H1 (cell line): Measurements from ENCODE around the gene MMD. TPM values are rescaled to one million over a fixed set of nuclear protein-coding genes. Genes with fewer than 3 reads are reported as not detected.

Experiments used
- CTCF ChIA-PET: fragments of 300-600 bp; sonication (Branson Sonifier 250); formaldehyde crosslinking; loops from one replicate; lab custom pipeline; 2021; ENCODE audit not compliant: partially characterized antibody; lab: Charles Lee
- POLR2A ChIA-PET: fragments of 300-600 bp; sonication (Branson Sonifier 250); formaldehyde crosslinking; loops from one replicate; lab custom pipeline; 2021; ENCODE audit warnings: inconsistent platforms; ENCODE audit not compliant: partially characterized antibody; lab: Charles Lee
- DNase-seq, 2 experiments: peaks; one replicate each; pipeline versions ENCODE4 v3.0.0 to v3.0.0-alpha.2; 2010 to 2022; ENCODE audit warnings: low spot score in 2 of 2, low read depth in 1 of 2, mixed read lengths in 1 of 2
- FAIRE-seq: peaks from 2 replicates; lab custom pipeline; 2011; peaks lifted over from hg19 to GRCh38; lab: Jason Lieb, UNC
- H2AFZ ChIP-seq: 2 replicates; pipeline ENCODE4 v1.8.1; 2012; ENCODE audit warnings: low read length, inconsistent platforms
- H2AK5ac ChIP-seq: 2 replicates; pipeline ENCODE4 v1.6.1; 2013; ENCODE audit warnings: low read depth, low read length
- H2BK120ac ChIP-seq: replicated peaks from 2 replicates; pipeline ENCODE3; 2013; ENCODE audit warnings: low read depth, low read length, inconsistent platforms
- H2BK12ac ChIP-seq: 2 replicates; pipeline ENCODE4 v1.6.1; 2013; ENCODE audit warnings: low read depth, low read length
- H2BK15ac ChIP-seq: 2 replicates; pipeline ENCODE4 v1.6.1; 2013; ENCODE audit warnings: low read length
- H2BK20ac ChIP-seq: 2 replicates; pipeline ENCODE4 v1.6.1; 2013; ENCODE audit warnings: low read length
- H2BK5ac ChIP-seq: 2 replicates; pipeline ENCODE4 v1.6.1; 2013; ENCODE audit warnings: low read depth, low read length
- H3K14ac ChIP-seq: 2 replicates; pipeline ENCODE4 v1.6.1; 2013; ENCODE audit warnings: inconsistent platforms; ENCODE audit not compliant: insufficient read length
- H3K18ac ChIP-seq: 2 replicates; pipeline ENCODE4 v1.6.1; 2013; ENCODE audit warnings: low read length; ENCODE audit errors: extremely low read depth
- H3K23ac ChIP-seq: 2 replicates; pipeline ENCODE4 v1.6.1; 2013; ENCODE audit warnings: inconsistent platforms; ENCODE audit not compliant: insufficient read length
- H3K23me2 ChIP-seq: 2 replicates; pipeline ENCODE4 v1.6.1; 2013; ENCODE audit warnings: low read depth, low read length
- H3K27ac ChIP-seq: 2 replicates; pipeline ENCODE4 v1.6.1; 2011; ENCODE audit warnings: low read depth, low read length, inconsistent platforms
- H3K27me3 ChIP-seq, 4 experiments: replicated peaks in 1 of 4; 1 replicate in 1 of 4; 2 replicates in 3 of 4; pipeline versions ENCODE4 v1.6.1 to v1.8.1; 2011 to 2013; ENCODE audit warnings: low read length in 3 of 4, mild to moderate bottlenecking in 3 of 4, inconsistent platforms in 2 of 4, mixed read lengths in 2 of 4, moderate library complexity in 1 of 4; ENCODE audit not compliant: control insufficient read depth in 3 of 4, insufficient read depth in 3 of 4; ENCODE audit errors: extremely low read depth in 1 of 4
- H3K36me3 ChIP-seq, 4 experiments: 2 replicates each; pipeline versions ENCODE4 v1.6.1 to v1.8.1; 2011 to 2013; ENCODE audit warnings: mild to moderate bottlenecking in 4 of 4, low read length in 3 of 4, moderate library complexity in 2 of 4, control low read depth in 1 of 4, inconsistent platforms in 1 of 4; ENCODE audit not compliant: insufficient read depth in 4 of 4, control insufficient read depth in 2 of 4
- H3K4ac ChIP-seq: replicated peaks from 2 replicates; pipeline ENCODE3; 2013; ENCODE audit warnings: low read length, low read depth, mixed read lengths, inconsistent platforms; ENCODE audit not compliant: insufficient read length
- H3K4me1 ChIP-seq, 4 experiments: replicated peaks in 1 of 4; 1 replicate in 1 of 4; 2 replicates in 3 of 4; pipeline versions ENCODE4 v1.6.1 to v1.8.1; 2011 to 2013; ENCODE audit warnings: low read length in 3 of 4, inconsistent platforms in 2 of 4, mixed read lengths in 1 of 4; ENCODE audit not compliant: insufficient read depth in 4 of 4, control insufficient read depth in 3 of 4
- H3K4me2 ChIP-seq, 2 experiments: 2 replicates each; pipeline versions ENCODE4 v1.6.1 to v1.8.1; 2011 to 2013; ENCODE audit warnings: low read depth in 2 of 2, low read length in 2 of 2, control low read depth in 1 of 2, inconsistent platforms in 1 of 2, mild to moderate bottlenecking in 1 of 2; ENCODE audit not compliant: insufficient read depth in 1 of 2
- H3K4me3 ChIP-seq, 4 experiments: fragments of 200-600, 300-600 bp in 1 of 4; sonication (generic), shearing (Covaris generic), sonication (Bioruptor Twin) in 1 of 4; 2 replicates each; pipeline versions ENCODE4 v1.5.1 to v1.8.1; 2011 to 2016; ENCODE audit warnings: low read length in 4 of 4, low read depth in 3 of 4, control low read depth in 2 of 4, inconsistent platforms in 2 of 4, mild to moderate bottlenecking in 2 of 4, mixed read lengths in 1 of 4, moderate library complexity in 1 of 4; ENCODE audit not compliant: insufficient read depth in 2 of 4; ENCODE audit errors: extremely low read depth in 1 of 4
- H3K56ac ChIP-seq: replicated peaks from 2 replicates; pipeline ENCODE3; 2013; ENCODE audit warnings: low read depth, mild to moderate bottlenecking, mixed read lengths, low read length, inconsistent platforms; ENCODE audit not compliant: insufficient read length
- H3K79me1 ChIP-seq: 2 replicates; pipeline ENCODE4 v1.6.1; 2013; ENCODE audit warnings: low read depth, low read length, control low read depth
- H3K79me2 ChIP-seq, 2 experiments: 2 replicates each; pipeline versions ENCODE4 v1.6.1 to v1.8.1; 2012 to 2013; ENCODE audit warnings: low read length in 2 of 2, mild to moderate bottlenecking in 2 of 2, inconsistent platforms in 1 of 2; ENCODE audit not compliant: insufficient read depth in 2 of 2, control insufficient read depth in 1 of 2
- H3K9ac ChIP-seq, 4 experiments: replicated peaks in 1 of 4; 1 replicate in 1 of 4; 2 replicates in 3 of 4; pipeline versions ENCODE4 v1.6.1 to v1.8.1; 2011 to 2013; ENCODE audit warnings: low read depth in 3 of 4, low read length in 3 of 4, control low read depth in 2 of 4, mild to moderate bottlenecking in 2 of 4, moderate library complexity in 2 of 4, inconsistent platforms in 1 of 4; ENCODE audit errors: extremely low read depth in 1 of 4
- H3K9me3 ChIP-seq, 2 experiments: 2 replicates each; pipeline versions ENCODE4 v1.6.1 to v1.8.1; 2012 to 2013; ENCODE audit warnings: mild to moderate bottlenecking in 2 of 2, moderate library complexity in 2 of 2, control low read depth in 1 of 2, inconsistent platforms in 1 of 2, low read depth in 1 of 2, low read length in 1 of 2, mixed read lengths in 1 of 2; ENCODE audit not compliant: insufficient read depth in 2 of 2
- H4K20me1 ChIP-seq, 2 experiments: replicated peaks in 1 of 2; 2 replicates each; pipeline versions ENCODE3 to v1.8.1; 2011 to 2013; ENCODE audit warnings: inconsistent platforms in 2 of 2, low read length in 2 of 2, mild to moderate bottlenecking in 1 of 2; ENCODE audit not compliant: insufficient read depth in 2 of 2, control insufficient read depth in 1 of 2
- H4K5ac ChIP-seq: 2 replicates; pipeline ENCODE4 v1.6.1; 2013; ENCODE audit warnings: low read length, low read depth, mixed read lengths, inconsistent platforms; ENCODE audit not compliant: insufficient read length
- H4K8ac ChIP-seq: 2 replicates; pipeline ENCODE4 v1.8.0; 2013; ENCODE audit warnings: mild to moderate bottlenecking, moderate library complexity, low read length, inconsistent platforms; ENCODE audit not compliant: insufficient read depth; ENCODE audit errors: extremely low read depth
- H4K91ac ChIP-seq: replicated peaks from 2 replicates; pipeline ENCODE3; 2013; ENCODE audit warnings: low read length, mixed read lengths, inconsistent platforms; ENCODE audit not compliant: insufficient read length
- BCL11A ChIP-seq, 2 experiments: IDR thresholded peaks; one replicate each; pipeline ENCODE4 v1.6.1; 2011; ENCODE audit warnings: low read depth in 2 of 2, low read length in 2 of 2, mild to moderate bottlenecking in 2 of 2
- EP300 ChIP-seq, 2 experiments: IDR thresholded peaks; 1 replicate in 1 of 2; 2 replicates in 1 of 2; pipeline ENCODE4 v1.6.1; 2011 to 2012; ENCODE audit warnings: low read depth in 2 of 2, low read length in 2 of 2, mild to moderate bottlenecking in 2 of 2, borderline replicate concordance in 1 of 2, inconsistent platforms in 1 of 2, moderate library complexity in 1 of 2
- NRF1 ChIP-seq: IDR thresholded peaks from 2 replicates; pipeline ENCODE4 v1.6.1; 2011; ENCODE audit warnings: mild to moderate bottlenecking, low read depth, low read length, improper control_type of control experiment
- RNF2 ChIP-seq: fragments of 200-900, 300-1000 bp; sonication (generic); IDR thresholded peaks from 2 replicates; pipeline ENCODE4 v1.7.1; 2016; ENCODE audit warnings: borderline replicate concordance, low read depth, mild to moderate bottlenecking, antibody characterized with exemption, low read length; ENCODE audit not compliant: poor library complexity, severe bottlenecking; ENCODE audit errors: missing control alignments
- RXRA ChIP-seq: IDR thresholded peaks from 2 replicates; pipeline ENCODE4 v1.6.1; 2011; ENCODE audit warnings: low read depth, mild to moderate bottlenecking, low read length, moderate library complexity; ENCODE audit not compliant: insufficient read depth
- SIN3A ChIP-seq, 2 experiments: IDR thresholded peaks in 1 of 2; conservative IDR thresholded peaks in 1 of 2; 2 replicates each; pipeline ENCODE4 v1.6.1; 2011 to 2012; ENCODE audit warnings: low read length in 2 of 2, improper control_type of control experiment in 1 of 2, low read depth in 1 of 2, mild to moderate bottlenecking in 1 of 2
- SP4 ChIP-seq: IDR thresholded peaks from 2 replicates; pipeline ENCODE4 v1.6.1; 2012; ENCODE audit warnings: low read length, inconsistent platforms
- WGBS, 2 experiments: shearing (Covaris generic) in 1 of 2; methylation state at CpG; one replicate each; pipeline versions ENCODE4 v1.1.6 to v1.1.7; 2013 to 2015; ENCODE audit warnings: low lambda C conversion rate in 2 of 2, mixed read lengths in 2 of 2, inconsistent platforms in 1 of 2, low coverage in 1 of 2, missing lambda C conversion rate in 1 of 2; ENCODE audit not compliant: insufficient replicate concordance in 2 of 2, insufficient coverage in 1 of 2, insufficient read length in 1 of 2; ENCODE audit errors: extremely low coverage in 1 of 2, missing lambda C conversion rate in 1 of 2; 5-methylcytosine and 5-hydroxymethylcytosine counted together
- polyA plus RNA-seq, 7 experiments: library from polyadenylated mRNA; depleted of rRNA in 3 of 7; stranded (reverse) in 5 of 7; unstranded in 2 of 7; fragments of >200 nt in 5 of 7; fragments of 200-250 nt in 2 of 7; gene quantifications; 1 replicate in 5 of 7; 2 replicates in 1 of 7; 4 replicates in 1 of 7; pipeline versions ENCODE4 v1.2.1 to v1.2.3, GENCODE V29; 2011 to 2013; ENCODE audit warnings: missing spikeins in 2 of 7, mixed read lengths in 2 of 7
- total RNA-seq: library from RNA; stranded (reverse); fragmentation: NEBNext Ultra II Directional; extraction: Animal tissue kit (Norgen Biotek cat#: 25700); gene quantifications from 2 replicates; pipeline ENCODE4 v1.2.1, GENCODE V29; 2021

Gene MMD
- total and polyA plus RNA-seq, 2 of the 8 experiments (the other 6 are each of a cell fraction or from before 2014, with no cell fraction given) = 28.2 to 37.8 TPM

GRCh38 chr17:55407641-55408566 is 13.7 kb downstream of the MMD start:
- no peak overlapping the region for H3K9ac ChIP-seq
- H2BK120ac ChIP-seq = no peak overlapping the region
- no peaks in the 10 kb centered on the region for H3K27me3 ChIP-seq
- H3K9me3 ChIP-seq = no peaks in the 10 kb centered on the region
- no peak for TF ChIP-seq RNF2
- no peak for TF ChIP-seq BCL11A (IDR thresholded peaks at IDR 0.05; ENCODE audit: low read depth in 2 of 2, low read length in 2 of 2)
- no peak for TF ChIP-seq SIN3A (conservative IDR thresholded peaks at IDR 0.05 in 1 of 2, IDR thresholded peaks at IDR 0.05 in 1 of 2; ENCODE audit: low read depth in 1 of 2, low read length in 2 of 2)
- TF ChIP-seq SP4 = no peak
- no peak for TF ChIP-seq RXRA
- TF ChIP-seq NRF1 = no peak
- TF ChIP-seq EP300 (IDR thresholded peaks at IDR 0.05; ENCODE audit: borderline replicate concordance in 1 of 2, low read depth in 2 of 2, low read length in 2 of 2) = no peak
- TF ChIP-seq, all 59 proteins: peak for 0
- Histone ChIP-seq H3K4ac (no peak overlapping the region), H4K5ac (no peak overlapping the region), H3K4me2 (no peak overlapping the region), H3K27ac (no peak overlapping the region), H2AFZ (no peak overlapping the region), H2BK20ac (no peak overlapping the region), H3K23me2 (no peaks in the 10 kb centered on the region), H3K23ac (no peak overlapping the region), H3K4me1 (no peaks in the 10 kb centered on the region), H2BK15ac (no peak overlapping the region), H3K18ac (no peak overlapping the region), H4K20me1 (no peaks in the 10 kb centered on the region), H4K91ac (no peak overlapping the region), H3K56ac (no peak overlapping the region), H2AK5ac (no peak overlapping the region), H3K36me3 (peaks cover 25 to 72% (median 54%) of the 10 kb centered on the region in 4 experiments), H2BK5ac (no peak overlapping the region), H3K79me2 (no peaks in the 10 kb centered on the region), H3K4me3 (no peak overlapping the region), H4K8ac (no peak overlapping the region), H2BK12ac (no peak overlapping the region), H3K14ac (no peak overlapping the region), H3K79me1 (no peaks in the 10 kb centered on the region)
- POLR2A ChIA-PET = no interaction called here
- FAIRE-seq (no peak), DNase-seq (no peak)
- WGBS, 2 experiments = 86% methylated on average over 5 of the region's 5 CpGs; no CpG with 5 or more reads in 1 of the 2 experiments
- CTCF ChIA-PET = interaction anchor here (1.0 to 3.0 kb wide), 2 partner anchors 8 to 106 kb away, joined by 4 to 11 read pairs; no protein-coding TSS in a partner anchor
